Measurements from ENCODE around the gene ITGB6.

Gene ITGB6, protein sequence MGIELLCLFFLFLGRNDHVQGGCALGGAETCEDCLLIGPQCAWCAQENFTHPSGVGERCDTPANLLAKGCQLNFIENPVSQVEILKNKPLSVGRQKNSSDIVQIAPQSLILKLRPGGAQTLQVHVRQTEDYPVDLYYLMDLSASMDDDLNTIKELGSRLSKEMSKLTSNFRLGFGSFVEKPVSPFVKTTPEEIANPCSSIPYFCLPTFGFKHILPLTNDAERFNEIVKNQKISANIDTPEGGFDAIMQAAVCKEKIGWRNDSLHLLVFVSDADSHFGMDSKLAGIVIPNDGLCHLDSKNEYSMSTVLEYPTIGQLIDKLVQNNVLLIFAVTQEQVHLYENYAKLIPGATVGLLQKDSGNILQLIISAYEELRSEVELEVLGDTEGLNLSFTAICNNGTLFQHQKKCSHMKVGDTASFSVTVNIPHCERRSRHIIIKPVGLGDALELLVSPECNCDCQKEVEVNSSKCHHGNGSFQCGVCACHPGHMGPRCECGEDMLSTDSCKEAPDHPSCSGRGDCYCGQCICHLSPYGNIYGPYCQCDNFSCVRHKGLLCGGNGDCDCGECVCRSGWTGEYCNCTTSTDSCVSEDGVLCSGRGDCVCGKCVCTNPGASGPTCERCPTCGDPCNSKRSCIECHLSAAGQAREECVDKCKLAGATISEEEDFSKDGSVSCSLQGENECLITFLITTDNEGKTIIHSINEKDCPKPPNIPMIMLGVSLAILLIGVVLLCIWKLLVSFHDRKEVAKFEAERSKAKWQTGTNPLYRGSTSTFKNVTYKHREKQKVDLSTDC

DNA sequence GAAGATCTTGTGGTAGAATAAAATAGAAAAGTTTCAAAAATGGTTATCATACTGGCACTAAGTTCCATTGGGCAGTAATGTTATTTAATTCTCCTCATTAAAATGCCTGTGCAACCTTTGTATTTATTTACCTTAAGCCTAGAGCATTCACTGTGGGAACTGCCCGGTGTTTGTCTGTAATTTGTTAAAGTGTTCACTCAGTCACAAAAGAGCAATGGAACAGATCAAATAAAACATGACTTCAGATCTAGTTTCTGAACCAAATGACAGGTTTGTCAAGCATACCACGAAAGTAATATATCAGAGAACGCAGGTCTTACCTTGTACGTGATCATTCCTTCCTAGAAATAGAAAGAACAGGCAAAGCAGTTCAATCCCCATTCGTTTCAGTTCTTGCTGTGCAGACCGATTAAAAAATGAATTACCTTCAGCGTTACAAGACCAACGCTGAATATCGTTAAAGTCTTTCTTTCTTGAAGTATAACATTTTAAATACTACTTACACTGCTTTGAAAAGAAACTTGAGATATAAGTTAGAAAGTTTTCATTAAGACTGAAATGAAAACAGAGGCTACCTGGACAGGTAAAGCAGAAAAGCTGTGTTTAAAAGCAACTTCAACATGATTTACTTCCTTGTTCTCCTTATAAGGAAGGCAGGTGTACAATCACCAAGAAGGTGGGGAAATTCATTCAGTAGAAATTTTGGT, at the start of gene ITGB6:
Gene ITGB6, minus strand, starts transcription at position 590 of the 707 bp plus-strand sequence. Its CDS starts 209 bp downstream, at position 381.
- no peak for DNase-seq (ENCODE audit: low read depth in 2 of 2)

DNA sequence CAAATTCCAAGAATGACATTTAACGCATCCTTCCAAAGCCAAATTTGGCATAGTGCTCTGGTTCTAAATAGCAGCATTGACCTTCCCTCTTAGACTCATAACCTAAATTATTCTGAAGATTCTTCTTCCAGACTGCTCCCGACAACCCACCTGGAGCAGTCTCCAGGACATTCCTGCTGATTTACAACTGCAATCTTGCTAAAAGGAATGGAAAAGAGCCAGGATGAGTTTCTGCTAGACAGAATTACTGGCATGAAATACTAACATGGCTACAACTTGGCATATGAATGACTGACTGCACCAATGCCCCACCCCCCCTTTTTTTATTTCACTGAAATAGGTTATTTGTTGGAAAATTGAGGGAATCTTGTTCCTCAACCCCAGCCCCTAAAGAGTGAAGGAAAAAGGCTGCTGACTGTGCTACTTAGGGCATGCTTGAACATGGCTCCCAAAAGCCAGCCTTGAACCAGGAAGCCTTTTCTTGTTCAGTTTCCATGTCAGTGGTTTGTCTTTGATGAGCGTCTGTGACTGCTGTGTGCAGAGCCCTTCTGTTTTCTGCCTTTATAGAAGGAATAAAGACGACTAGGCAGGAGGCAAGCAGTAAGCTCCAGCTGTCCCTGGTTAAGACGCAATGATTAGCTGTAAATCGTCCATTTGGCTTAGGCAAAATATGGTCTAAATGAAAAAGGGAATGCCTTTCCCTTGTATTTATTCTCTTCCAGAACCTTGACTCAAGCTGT, 47.4 kb upstream of the ITGB6 start:
- no peak for DNase-seq (ENCODE audit: low read depth in 2 of 2)

DNA sequence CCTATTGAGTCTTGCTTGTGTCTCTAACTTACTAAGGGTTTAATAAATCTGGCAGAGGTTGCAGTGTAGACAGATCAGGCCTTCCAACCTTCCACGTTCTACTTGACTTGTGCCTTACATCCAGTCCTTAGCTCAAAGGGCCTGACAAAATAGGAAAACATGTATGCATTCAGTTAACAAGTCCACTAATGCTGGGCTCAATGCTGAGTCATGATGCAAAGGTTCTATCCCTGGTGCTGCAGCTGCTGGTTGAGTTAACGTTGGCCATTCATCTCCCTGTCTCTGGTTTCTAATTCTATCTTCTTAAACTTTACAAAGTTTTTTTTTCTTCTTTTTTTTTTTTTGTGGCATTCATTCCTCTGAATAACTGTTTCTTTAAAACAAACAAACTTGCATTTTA, 46.3 kb upstream of the ITGB6 start:
- DNase-seq (ENCODE audit: low read depth in 2 of 2) = no peak

DNA sequence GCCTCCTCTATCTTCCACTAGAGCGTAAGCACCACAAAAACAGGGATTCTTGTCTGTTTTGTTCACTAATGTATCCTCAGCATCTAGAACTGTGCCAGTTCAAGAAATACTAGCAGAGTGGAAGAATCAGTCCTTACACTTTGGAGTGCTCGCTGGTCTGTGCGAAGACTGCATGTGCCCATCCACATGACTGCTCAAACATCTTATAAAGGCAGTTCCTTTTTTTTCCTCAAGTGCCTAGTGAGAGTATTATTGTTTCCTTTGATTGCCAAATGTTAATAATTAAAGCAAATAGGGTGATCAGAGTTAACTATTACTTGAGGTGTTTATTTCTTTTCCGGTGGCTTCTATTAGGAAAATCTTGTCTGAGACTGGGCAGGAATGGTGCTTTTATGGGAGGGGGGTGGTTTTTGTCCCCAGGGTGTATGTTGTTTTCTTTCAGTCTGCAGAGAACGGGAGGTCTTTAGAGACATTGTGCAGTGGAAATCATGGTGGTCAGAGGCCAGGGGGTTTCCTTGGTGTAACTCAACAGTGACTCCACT, 45.6 kb upstream of the ITGB6 start:
- no peak for DNase-seq (ENCODE audit: low read depth in 2 of 2)

DNA sequence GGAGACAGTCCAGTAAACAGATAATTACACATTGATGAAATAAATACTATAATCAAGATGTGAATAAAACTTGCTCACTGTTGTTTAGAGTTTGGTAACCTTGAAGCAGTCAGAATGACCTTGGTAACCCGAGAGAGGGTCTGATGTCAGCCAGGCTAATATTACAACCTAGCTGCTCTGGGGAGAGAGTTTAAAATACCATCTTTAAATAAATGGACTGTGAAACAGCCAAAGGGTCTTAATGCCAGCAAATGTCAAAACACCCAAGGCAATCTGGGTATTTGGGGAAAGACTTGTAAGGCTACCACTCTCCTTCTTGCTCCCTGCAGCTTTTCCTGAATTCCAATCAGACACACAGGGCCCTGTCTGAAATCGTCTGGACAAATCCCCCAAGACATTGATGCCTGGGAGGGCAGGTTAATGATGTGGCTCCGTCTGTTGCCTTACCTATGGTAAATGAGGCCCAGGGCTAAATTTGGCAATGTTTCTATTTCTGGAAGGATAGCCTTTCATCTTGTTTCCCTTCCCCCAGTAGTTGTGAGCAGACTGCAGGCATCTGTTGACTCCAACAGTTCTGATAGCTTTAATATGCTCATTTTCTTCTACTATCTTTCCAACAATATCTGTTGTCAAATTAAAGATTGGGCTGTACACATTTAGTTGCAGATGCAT, 43.0 kb upstream of the ITGB6 start:
- DNase-seq (ENCODE audit: low read depth in 2 of 2) = no peak

DNA sequence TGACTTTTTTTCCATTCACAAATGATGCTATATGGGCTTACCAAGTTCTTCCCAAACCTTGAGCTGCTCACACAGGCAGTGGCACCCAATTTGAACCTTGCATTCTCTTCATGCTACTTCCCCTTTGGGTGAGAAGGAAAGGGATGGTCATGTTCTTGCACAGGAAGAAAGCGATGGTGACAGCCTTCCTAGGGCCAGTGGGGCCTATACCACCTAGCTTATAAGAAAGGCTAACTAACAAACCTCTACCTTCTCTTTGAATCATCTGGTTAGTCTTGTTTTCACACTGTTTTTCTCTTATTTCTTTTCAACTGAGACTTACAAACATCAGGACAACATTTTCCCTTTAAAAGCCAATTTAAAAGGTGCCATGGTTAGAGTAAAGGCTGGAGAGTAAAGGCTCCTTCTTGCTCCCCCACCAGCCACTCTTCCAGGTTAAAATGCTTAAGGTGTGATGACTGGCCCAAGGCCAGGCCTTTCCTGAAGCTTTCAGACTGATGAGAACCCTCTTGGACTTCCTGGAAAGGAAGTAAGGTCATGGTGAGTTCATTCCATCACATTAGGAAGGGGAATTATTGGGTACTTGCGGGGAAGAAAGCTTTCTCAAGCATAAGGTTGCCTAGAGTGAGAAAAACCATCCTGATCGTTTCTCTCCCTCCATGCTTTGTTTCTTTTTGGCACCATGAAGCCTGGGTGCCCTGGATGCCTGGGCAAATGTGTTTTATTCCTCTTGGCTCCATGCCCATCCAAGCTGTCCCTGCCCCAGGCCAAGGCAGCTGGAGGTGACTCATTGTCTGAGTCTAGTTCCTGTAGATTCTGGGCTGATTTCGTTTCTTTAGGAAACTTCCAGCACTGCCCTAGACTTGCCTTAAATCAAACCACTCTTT, 41.4 kb upstream of the ITGB6 start:
- no peak for DNase-seq (ENCODE audit: low read depth in 2 of 2)

DNA sequence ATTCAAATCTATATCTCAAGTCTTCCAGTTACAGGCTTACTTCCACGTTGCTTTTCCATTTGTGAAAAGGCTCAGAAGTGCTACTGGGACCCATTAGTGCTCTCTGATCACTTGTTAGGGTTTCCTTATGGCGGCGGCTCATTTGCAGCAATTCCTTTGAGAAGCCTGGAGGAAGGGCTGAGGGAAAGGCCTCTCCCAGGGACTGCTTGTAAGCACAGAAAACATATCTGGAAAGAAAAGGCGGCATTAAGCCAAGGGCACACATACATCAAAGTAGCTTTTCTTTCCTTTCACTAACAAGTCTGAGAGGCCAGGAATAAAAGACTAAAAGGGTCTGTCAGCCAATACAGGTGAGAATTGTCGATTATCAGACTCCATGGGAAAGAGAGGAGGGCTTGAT, 39.4 kb upstream of the ITGB6 start:
- no peak for DNase-seq (ENCODE audit: low read depth in 2 of 2)

DNA sequence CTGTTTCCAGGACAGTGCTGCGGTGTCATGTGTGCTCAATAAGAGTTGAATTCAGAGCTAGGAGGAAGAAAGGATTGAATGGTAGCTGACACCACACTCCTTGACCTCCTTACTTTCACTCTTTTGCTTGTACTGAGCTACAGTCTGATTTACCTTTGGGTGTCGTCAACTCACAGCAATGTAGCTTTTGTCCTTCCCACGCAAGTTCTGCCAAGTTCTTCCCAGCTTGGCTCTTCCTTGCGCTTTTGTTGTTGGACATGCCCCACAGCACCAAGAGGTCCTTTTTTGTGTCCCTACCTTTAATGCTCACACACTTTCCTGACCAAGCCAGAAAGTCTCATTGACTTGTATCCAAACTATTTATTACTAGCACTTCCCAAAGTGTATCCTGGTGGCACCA, 38.3 kb upstream of the ITGB6 start:
- no peak for DNase-seq (ENCODE audit: low read depth in 2 of 2)

DNA sequence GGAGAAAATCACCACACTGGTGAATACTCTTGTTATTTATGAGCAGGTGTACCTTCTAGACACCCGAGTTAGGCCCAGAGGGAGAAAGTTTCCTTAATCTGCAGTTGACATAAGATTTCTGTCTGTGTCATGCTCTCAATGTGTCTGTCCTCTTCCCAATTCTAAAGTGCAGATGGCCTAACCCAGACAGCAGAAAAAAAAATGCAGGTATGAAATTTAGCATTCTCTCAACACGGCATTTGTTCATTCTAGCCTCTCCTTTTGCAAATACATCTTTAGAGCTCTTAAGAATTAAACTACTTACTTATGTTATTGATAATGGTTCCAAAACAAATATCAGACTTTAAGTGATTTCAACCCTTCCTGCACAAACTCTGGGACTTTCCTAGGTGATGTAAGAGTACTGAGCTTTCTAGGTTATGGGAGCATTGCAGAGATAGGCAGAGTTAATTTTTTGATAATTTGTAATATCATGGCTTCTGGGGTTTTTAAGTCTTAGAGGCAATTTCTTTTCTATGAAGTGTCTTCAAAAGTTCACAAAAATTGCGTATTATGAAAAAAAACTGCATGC, 32.9 kb upstream of the ITGB6 start:
- DNase-seq (ENCODE audit: low read depth in 2 of 2) = no peak

DNA sequence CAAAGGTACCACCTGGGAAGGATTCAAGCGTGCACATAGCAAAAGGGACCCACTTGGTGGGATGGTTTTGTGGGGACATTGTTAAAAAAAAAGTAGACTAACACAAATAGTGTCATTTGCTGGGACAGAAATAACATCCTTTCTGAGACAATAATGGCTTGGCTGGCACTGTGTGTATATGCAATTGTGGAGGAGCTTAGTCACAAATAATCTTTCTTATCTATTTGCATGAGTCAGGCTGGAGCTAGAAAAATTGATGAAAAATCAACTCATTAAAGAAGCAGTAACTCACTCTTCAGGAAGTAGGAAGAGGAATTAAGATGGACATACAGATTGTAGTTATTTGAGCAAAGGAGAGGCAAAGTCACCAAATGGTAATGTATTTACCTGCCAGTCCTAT, 29.5 kb upstream of the ITGB6 start:
- no peak for DNase-seq (ENCODE audit: low read depth in 2 of 2)

DNA sequence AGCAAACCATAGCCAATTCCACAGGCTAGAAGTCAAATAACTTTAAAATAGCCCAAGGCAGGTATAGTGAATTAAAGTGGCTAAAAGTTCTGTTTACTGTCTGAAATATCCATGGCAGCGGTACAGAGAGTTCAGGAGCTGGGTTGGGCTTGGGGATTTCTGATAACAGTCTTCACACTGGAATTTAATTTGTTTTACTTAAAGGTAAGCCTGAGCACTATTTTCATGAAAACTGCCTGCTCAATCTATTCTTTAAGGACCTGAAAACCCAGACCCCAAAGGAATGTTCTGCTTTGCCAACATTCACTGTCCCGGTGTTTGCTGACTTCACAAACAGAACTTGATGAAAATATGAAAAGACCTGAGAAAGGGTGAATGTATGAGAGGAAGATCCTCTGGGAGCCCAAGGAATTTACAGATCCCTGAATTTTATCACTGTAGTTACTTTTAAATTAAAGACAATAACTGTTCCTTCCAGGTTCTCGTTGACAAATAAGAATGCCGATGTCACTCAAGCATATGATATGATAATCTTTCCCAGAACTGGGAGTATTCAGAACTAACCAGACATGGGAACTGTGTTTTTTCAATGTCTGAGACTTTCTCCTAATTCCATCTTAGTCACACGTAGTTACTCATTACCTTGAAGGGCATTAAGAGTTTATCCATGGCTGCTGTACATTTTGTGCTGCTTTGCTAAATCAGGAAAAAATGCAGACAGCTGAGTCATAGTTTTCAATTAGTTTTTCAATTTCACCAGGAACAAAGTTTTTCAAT, 28.3 kb upstream of the ITGB6 start:
- no peak for DNase-seq (ENCODE audit: low read depth in 2 of 2)

DNA sequence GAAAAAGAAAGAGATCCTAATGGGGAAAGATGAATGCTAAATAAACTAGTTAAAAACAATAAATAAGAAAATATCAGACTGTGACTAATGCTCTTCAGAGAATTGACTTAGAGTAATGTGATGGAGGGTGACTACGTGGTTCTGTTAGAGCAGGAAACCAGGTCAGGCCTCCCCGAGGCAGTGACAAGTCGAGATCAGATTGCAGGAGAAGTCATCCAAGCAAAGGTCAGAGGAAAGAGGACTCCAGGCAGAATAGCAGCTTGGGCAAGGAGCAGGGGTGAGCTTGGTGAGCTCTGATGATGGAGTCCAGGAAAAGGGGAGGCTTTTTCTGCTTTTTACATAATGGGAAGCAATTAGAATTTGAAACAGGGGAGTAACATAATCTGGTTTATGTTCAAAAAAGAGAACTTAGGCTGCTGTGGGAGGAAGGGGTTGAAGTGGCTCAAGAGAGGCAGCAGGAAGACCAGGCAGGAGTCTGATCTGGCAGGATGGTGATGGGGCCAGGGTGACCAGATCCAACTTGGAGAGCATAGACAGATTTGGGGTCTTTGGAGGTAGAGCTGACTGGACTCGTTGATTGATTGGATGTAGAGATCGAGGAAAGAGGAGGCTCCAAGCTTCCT, 27.3 kb upstream of the ITGB6 start:
- DNase-seq (ENCODE audit: low read depth in 2 of 2) = no peak

DNA sequence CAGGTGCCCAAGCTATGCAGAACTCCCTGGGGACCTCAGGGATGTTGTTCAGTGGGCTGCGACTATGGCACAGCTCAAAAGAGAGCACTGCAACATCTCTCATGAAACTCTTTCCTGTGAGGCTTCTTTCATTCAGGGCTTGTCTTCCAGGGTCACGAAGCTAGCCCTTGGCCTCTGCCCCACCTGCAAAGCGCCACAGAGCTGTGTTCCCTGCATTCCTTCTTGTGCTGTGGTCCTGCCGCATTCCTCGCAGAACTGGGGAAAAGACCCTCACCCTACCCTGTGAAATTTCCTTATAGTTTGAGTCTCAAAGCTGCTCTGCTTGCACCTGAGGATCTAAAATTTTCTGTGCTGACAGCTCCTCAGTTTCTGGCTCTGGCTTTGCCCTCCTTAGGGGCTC, 26.3 kb upstream of the ITGB6 start:
- no peak for DNase-seq (ENCODE audit: low read depth in 2 of 2)

DNA sequence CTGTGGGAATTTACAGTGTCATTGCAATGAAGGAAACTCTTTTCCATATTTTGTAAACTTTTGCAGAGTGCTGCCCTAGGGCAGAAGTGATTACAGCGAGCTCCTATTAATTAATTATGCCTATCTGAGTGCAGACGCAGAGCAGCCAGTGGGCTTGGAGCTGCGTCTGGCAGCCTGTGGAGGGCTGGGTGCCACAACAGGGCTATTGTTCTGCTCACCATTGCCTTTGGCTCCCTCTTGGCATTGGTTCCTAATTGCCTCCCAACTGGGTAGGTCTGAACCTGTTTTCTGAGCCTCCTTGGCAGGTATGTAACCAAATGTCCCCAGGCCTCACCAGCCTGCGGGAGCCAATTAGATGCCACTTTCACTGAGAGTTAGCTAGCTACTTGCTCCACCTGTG, 25.6 kb upstream of the ITGB6 start:
- DNase-seq (ENCODE audit: low read depth in 2 of 2) = no peak

DNA sequence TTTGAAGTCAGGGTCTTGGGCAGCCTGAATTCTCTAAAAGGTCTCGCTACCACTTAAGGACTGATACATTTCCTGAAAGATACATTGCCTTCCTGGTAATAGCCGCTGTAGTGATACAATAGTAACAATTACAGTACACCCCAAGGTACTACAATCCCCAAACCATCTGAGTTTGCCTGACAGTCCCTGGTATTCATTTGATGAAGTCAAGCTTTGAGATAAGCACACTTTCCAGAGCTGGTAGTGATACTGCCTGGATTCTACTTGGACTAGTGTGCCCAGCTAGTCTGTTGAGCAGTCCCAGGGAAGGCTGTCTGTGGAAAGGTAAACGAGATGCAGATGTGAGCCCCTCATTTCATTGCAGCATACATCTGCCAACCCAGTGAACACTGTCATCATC, 24.4 kb upstream of the ITGB6 start:
- DNase-seq (ENCODE audit: low read depth in 2 of 2) = no peak

DNA sequence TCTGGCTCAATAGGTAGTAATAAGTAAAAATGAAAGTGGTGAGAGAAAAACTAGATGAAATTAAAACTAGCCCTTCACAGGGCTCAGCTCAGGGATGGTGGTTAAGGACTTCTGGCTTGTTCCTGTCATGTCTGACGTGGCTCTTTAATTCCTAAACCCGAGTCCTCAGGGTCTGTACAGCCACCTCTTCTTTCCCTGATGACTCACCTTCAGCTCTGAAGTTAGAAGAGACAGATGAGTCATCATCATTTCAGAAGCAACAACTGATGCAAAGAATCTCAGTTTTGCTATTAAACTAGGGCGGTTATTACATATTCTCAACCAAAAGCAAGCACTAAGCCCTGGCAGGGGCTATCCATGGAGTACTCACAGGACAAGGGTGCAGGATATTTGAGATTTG, 24.0 kb upstream of the ITGB6 start:
- no peak for DNase-seq (ENCODE audit: low read depth in 2 of 2)

DNA sequence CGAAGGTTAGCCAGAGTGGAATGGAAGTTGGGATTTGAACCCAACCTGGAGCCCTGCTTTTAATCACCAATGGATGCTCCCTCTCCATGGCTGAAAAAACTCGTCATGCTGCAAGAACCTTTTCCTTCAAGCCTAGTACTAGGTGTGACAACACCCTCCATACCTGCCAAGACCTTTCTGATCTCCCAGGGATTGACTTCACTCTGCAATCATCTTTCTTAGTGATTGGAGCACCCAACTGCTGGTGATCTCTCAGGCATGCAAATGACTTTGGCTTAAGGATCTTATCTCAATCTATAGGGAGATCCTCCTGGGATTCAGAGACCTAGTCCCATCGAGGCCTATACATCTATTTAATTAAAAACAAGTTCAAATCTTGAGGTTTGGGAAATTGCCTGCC, 23.5 kb upstream of the ITGB6 start:
- no peak for DNase-seq (ENCODE audit: low read depth in 2 of 2)

DNA sequence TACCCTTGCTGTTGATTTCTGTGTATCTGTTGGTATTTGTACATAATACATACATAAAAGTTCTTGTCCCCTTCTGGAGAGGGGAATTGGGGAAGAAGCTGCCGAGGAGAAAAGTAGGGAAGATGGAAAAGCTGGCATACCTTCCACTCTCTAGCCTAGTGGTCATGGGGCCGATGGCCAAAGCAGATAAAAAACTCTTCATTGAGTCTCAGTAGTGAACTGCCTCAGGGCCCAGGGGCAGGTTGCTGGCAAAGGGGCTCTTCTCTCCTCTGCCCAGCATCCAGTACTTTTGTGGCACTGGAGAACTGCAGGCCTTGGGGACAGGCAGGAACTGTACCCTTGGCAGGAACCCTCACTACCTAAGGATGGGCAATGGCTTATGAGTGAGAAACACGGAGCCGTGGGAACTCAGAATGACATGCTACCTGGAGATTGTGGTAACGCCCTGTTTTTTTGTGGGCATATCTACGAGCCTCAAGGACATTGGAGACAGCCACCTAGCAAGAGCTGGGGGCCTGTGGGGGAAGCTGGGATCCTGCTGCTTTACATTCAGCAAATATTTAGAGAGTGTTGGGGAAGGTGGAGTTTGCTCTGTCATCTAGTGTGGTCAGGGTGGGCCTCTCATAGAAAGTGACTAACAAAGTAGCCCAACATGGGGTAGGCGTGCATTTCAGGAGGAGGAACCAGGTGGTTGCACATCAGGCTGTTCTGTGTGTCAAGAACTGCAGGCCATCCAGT, 22.6 kb upstream of the ITGB6 start:
- no peak for DNase-seq (ENCODE audit: low read depth in 2 of 2)
